H9 (cell line): Measurements from ENCODE around the gene STX8. TPM values are rescaled to one million over a fixed set of nuclear protein-coding genes. Genes with fewer than 3 reads are reported as not detected.

ENCODE experiments used
- DNase-seq: peaks from one replicate; pipeline ENCODE4 v3.0.0-alpha.2; 2017
- H2AFZ ChIP-seq: one replicate; pipeline ENCODE4 v1.6.1; 2013; ENCODE audit warnings: mild to moderate bottlenecking, low read length, control low read depth, moderate library complexity
- H2AK5ac ChIP-seq: 2 replicates; pipeline ENCODE4 v1.6.1; 2013; ENCODE audit warnings: low read length, control low read depth, mixed read lengths; ENCODE audit not compliant: insufficient read length
- H2BK120ac ChIP-seq: one replicate; pipeline ENCODE4 v1.6.1; 2013; ENCODE audit warnings: low read depth, mild to moderate bottlenecking, low read length, control low read depth, inconsistent platforms; ENCODE audit not compliant: poor library complexity, severe bottlenecking
- H2BK12ac ChIP-seq: 2 replicates; pipeline ENCODE4 v1.6.1; 2013; ENCODE audit warnings: low read length, control low read depth, mixed read lengths, low read depth; ENCODE audit not compliant: insufficient read length
- H2BK15ac ChIP-seq: 2 replicates; pipeline ENCODE4 v1.6.1; 2013; ENCODE audit warnings: low read depth, low read length, control low read depth
- H2BK20ac ChIP-seq: one replicate; pipeline ENCODE4 v1.6.1; 2013; ENCODE audit warnings: low read depth, mild to moderate bottlenecking, low read length, control low read depth, inconsistent platforms; ENCODE audit not compliant: poor library complexity, severe bottlenecking
- H2BK5ac ChIP-seq: 2 replicates; pipeline ENCODE4 v1.6.1; 2013; ENCODE audit warnings: low read length, control low read depth, mixed read lengths; ENCODE audit not compliant: insufficient read length
- H3K14ac ChIP-seq: 2 replicates; pipeline ENCODE4 v1.6.1; 2013; ENCODE audit warnings: low read length, control low read depth; ENCODE audit not compliant: insufficient read depth
- H3K18ac ChIP-seq: 2 replicates; pipeline ENCODE4 v1.6.1; 2013; ENCODE audit warnings: low read depth, mild to moderate bottlenecking, mixed read lengths, low read length, control low read depth; ENCODE audit not compliant: insufficient read length
- H3K23ac ChIP-seq: 2 replicates; pipeline ENCODE4 v1.6.1; 2013; ENCODE audit warnings: low read length, control low read depth, mixed read lengths, low read depth; ENCODE audit not compliant: insufficient read length
- H3K23me2 ChIP-seq: 2 replicates; pipeline ENCODE4 v1.6.1; 2013; ENCODE audit warnings: low read depth, mild to moderate bottlenecking, mixed read lengths, low read length, control low read depth; ENCODE audit not compliant: insufficient read length, poor library complexity, severe bottlenecking
- H3K27ac ChIP-seq: 2 replicates; pipeline ENCODE4 v1.5.1; 2013; ENCODE audit warnings: low read length, control low read depth, mixed read lengths, low read depth; ENCODE audit not compliant: insufficient read length
- H3K27me3 ChIP-seq: 2 replicates; pipeline ENCODE4 v1.6.1; 2013; ENCODE audit warnings: low read length, control low read depth, inconsistent platforms; ENCODE audit not compliant: insufficient read depth
- H3K4ac ChIP-seq: 2 replicates; pipeline ENCODE4 v1.6.1; 2013; ENCODE audit warnings: low read depth, mild to moderate bottlenecking, control low read depth, inconsistent platforms, low read length, moderate library complexity
- H3K4me1 ChIP-seq: 2 replicates; pipeline ENCODE4 v1.6.1; 2013; ENCODE audit warnings: low read length, control low read depth, inconsistent platforms; ENCODE audit not compliant: insufficient read depth
- H3K4me2 ChIP-seq: 2 replicates; pipeline ENCODE4 v1.6.1; 2013; ENCODE audit warnings: low read length, control low read depth, mixed read lengths; ENCODE audit not compliant: insufficient read length, insufficient read depth
- H3K56ac ChIP-seq: 2 replicates; pipeline ENCODE4 v1.6.1; 2013; ENCODE audit warnings: low read depth, mild to moderate bottlenecking, mixed read lengths, low read length, control low read depth; ENCODE audit not compliant: insufficient read length
- H3K79me1 ChIP-seq: 2 replicates; pipeline ENCODE4 v1.6.1; 2013; ENCODE audit warnings: low read depth, mild to moderate bottlenecking, moderate library complexity, low read length, control low read depth, inconsistent platforms; ENCODE audit not compliant: insufficient read depth, poor library complexity, severe bottlenecking
- H3K79me2 ChIP-seq: 2 replicates; pipeline ENCODE4 v1.6.1; 2013; ENCODE audit warnings: low read length, control low read depth, inconsistent platforms; ENCODE audit not compliant: insufficient read depth
- H3K9ac ChIP-seq: 2 replicates; pipeline ENCODE4 v1.6.1; 2013; ENCODE audit warnings: low read length, control low read depth, mixed read lengths; ENCODE audit not compliant: insufficient read length; ENCODE audit errors: extremely low read depth
- H3K9me3 ChIP-seq: one replicate; pipeline ENCODE4 v1.6.1; 2013; ENCODE audit warnings: low read depth, low read length, inconsistent platforms; ENCODE audit not compliant: control insufficient read depth
- H3T11ph ChIP-seq: one replicate; pipeline ENCODE4 v1.6.1; 2013; ENCODE audit warnings: mild to moderate bottlenecking, low read length, control low read depth, inconsistent platforms
- H4K20me1 ChIP-seq: one replicate; pipeline ENCODE4 v1.6.1; 2013; ENCODE audit not compliant: control insufficient read depth, insufficient read length, insufficient read depth
- H4K5ac ChIP-seq: 2 replicates; pipeline ENCODE4 v1.6.1; 2013; ENCODE audit warnings: low read depth, mild to moderate bottlenecking, mixed read lengths, low read length, control low read depth; ENCODE audit not compliant: insufficient read length
- H4K8ac ChIP-seq: replicated peaks from 2 replicates; pipeline ENCODE4 v1.6.1; 2013; ENCODE audit warnings: low read length, control low read depth, mixed read lengths, low read depth; ENCODE audit not compliant: insufficient read length
- H4K91ac ChIP-seq: 2 replicates; pipeline ENCODE4 v1.6.1; 2013; ENCODE audit warnings: low read depth, mild to moderate bottlenecking, moderate library complexity, mixed read lengths, low read length, control low read depth; ENCODE audit not compliant: insufficient read length
- H3K27ac Mint-ChIP-seq, 3 experiments: 2 replicates in 2 of 3; 3 replicates in 1 of 3; pipeline ENCODE4 v1.8.0; 2020 to 2021; ENCODE audit warnings: mixed read lengths in 3 of 3, mild to moderate bottlenecking in 1 of 3, moderate library complexity in 1 of 3
- H3K27me3 Mint-ChIP-seq: 2 replicates; pipeline ENCODE4 v1.8.0; 2021; ENCODE audit warnings: low read depth, mild to moderate bottlenecking, moderate library complexity, mixed read lengths
- H3K36me3 Mint-ChIP-seq, 3 experiments: 2 replicates in 2 of 3; 3 replicates in 1 of 3; pipeline ENCODE4 v1.8.0; 2020 to 2021; ENCODE audit warnings: low read depth in 3 of 3, mixed read lengths in 3 of 3; ENCODE audit not compliant: insufficient read depth in 1 of 3
- H3K4me1 Mint-ChIP-seq, 2 experiments: 2 replicates each; pipeline ENCODE4 v1.8.0; 2020; ENCODE audit warnings: mixed read lengths in 2 of 2
- H3K4me3 Mint-ChIP-seq, 2 experiments: 2 replicates in 1 of 2; 3 replicates in 1 of 2; pipeline ENCODE4 v1.8.0; 2020 to 2021; ENCODE audit warnings: mild to moderate bottlenecking in 2 of 2, mixed read lengths in 2 of 2, moderate library complexity in 1 of 2
- H3K9me3 Mint-ChIP-seq, 2 experiments: 2 replicates in 1 of 2; 3 replicates in 1 of 2; pipeline ENCODE4 v1.8.0; 2020; ENCODE audit warnings: mild to moderate bottlenecking in 2 of 2, mixed read lengths in 2 of 2, moderate library complexity in 1 of 2
- CTCF ChIP-seq: fragments of 200-600 bp; sonication (generic); conservative IDR thresholded peaks from 3 replicates; pipeline ENCODE4 v1.8.0; 2021; ENCODE audit warnings: antibody characterized with exemption, mild to moderate bottlenecking
- WGBS: extraction: QIAGEN DNeasy Blood & Tissue Kit; methylation state at CpG from one replicate; pipeline ENCODE4 v1.1.7; 2013; ENCODE audit warnings: missing lambda C conversion rate, low lambda C conversion rate, mixed read lengths; ENCODE audit not compliant: insufficient read length; ENCODE audit errors: extremely low coverage; 5-methylcytosine and 5-hydroxymethylcytosine counted together
- total RNA-seq: library from RNA; stranded (reverse); gene quantifications from 2 replicates; pipeline ENCODE4 v1.2.1, GENCODE V29; 2021

Gene STX8
- total RNA-seq, 1 experiment from 2014 or later, result 55.1 TPM

- H3K56ac ChIP-seq, result no peak overlapping the region
- no peak overlapping the region for H3K27ac ChIP-seq
- H3K14ac ChIP-seq, result no peak overlapping the region
- no peaks in the 10 kb centered on the region for H3K27me3 Mint-ChIP-seq
- H4K8ac ChIP-seq, result no peak overlapping the region
- H3K9me3 ChIP-seq, result no peaks in the 10 kb centered on the region
- no peaks in the 10 kb centered on the region for H3K23me2 ChIP-seq
- no CpG with 5 or more reads among the region's 4 CpGs for WGBS
- no peaks in the 10 kb centered on the region; a peak in 1 of 4 replicates for H3K4me1 Mint-ChIP-seq
- no peak overlapping the region for H2BK20ac ChIP-seq
- no peak for DNase-seq
- H3K4me2 ChIP-seq, result no peak overlapping the region
- no peak overlapping the region for H3T11ph ChIP-seq
- no peak overlapping the region for H3K9ac ChIP-seq
- no peak overlapping the region for H3K4me3 Mint-ChIP-seq
- H2BK12ac ChIP-seq, result no peak overlapping the region
- no peak overlapping the region for H3K18ac ChIP-seq
- H3K79me2 ChIP-seq, result no peaks in the 10 kb centered on the region
- H2BK120ac ChIP-seq, result no peak overlapping the region
- no peaks in the 10 kb centered on the region for H3K9me3 Mint-ChIP-seq
- no peak overlapping the region for H3K23ac ChIP-seq
- H3K36me3 Mint-ChIP-seq, result no peaks in the 10 kb centered on the region; a peak in 1 of 7 replicates
- H3K27me3 ChIP-seq, result no peaks in the 10 kb centered on the region
- H2BK5ac ChIP-seq, result no peak overlapping the region
- no peak overlapping the region for H4K91ac ChIP-seq
- H3K4me1 ChIP-seq, result no peaks in the 10 kb centered on the region
- no peak overlapping the region for H4K5ac ChIP-seq
- no peak overlapping the region for H2BK15ac ChIP-seq
- no peak overlapping the region; a peak in 3 of 7 replicates for H3K27ac Mint-ChIP-seq
- no peak overlapping the region for H2AFZ ChIP-seq
- no peak for TF ChIP-seq CTCF
- H3K79me1 ChIP-seq, result no peaks in the 10 kb centered on the region
- H2AK5ac ChIP-seq, result no peak overlapping the region
- no peak overlapping the region for H3K4ac ChIP-seq
- H4K20me1 ChIP-seq, result no peaks in the 10 kb centered on the region
These were observed 95.7 kb downstream of the STX8 start for GRCh38 chr17:9479964-9480363.
